ENCODE data around the gene PELI1. TPM values are rescaled to one million over a fixed set of nuclear protein-coding genes. Genes with fewer than 3 reads are reported as not detected.

PELI1 gene
- total and polyA plus RNA-seq, 2 experiments from 2014 or later: 2.8 to 7.8 TPM

GRCh38 chr2:64189586-64189985 is 45.4 kb upstream of the PELI1 start:
- no peaks in the 10 kb centered on the region for H3K9me2 ChIP-seq (ENCODE audit: insufficient read depth)
- H3K27me3 ChIP-seq (replicated peaks; ENCODE audit: insufficient read depth): peaks cover 15% of the 10 kb centered on the region
- no peaks in the 10 kb centered on the region for H4K20me1 ChIP-seq (ENCODE audit: insufficient read depth)
- H3K27ac ChIP-seq: no peak overlapping the region
- H3K9me3 ChIP-seq (ENCODE audit: low read depth): no peaks in the 10 kb centered on the region
- H3F3A ChIP-seq (ENCODE audit: insufficient read depth): no peaks in the 10 kb centered on the region
- in situ Hi-C loops (cut with MboI): no loop called here
- no peak overlapping the region for H3K4me3 ChIP-seq
- H3K9ac ChIP-seq: no peak overlapping the region
- no peak overlapping the region for H3K4me2 ChIP-seq (ENCODE audit: unreplicated experiment)
- no peak for DNase-seq
- no peak overlapping the region for H2AFZ ChIP-seq
- no peaks in the 10 kb centered on the region for H3K4me1 ChIP-seq (ENCODE audit: insufficient read depth)
- no peaks in the 10 kb centered on the region for H3K36me3 ChIP-seq (ENCODE audit: low read depth)
- no peak for TF ChIP-seq EZH2 (IDR thresholded peaks at IDR 0.05; ENCODE audit: insufficient read depth, poor library complexity, severe bottlenecking)
- no peaks in the 10 kb centered on the region for H3K79me2 ChIP-seq (ENCODE audit: insufficient read depth)

- WGBS, 2 experiments (ENCODE audit: low coverage in 1 of 2, low lambda C conversion rate in 2 of 2, missing lambda C conversion rate in 2 of 2): 88 to 92% methylated on average over 10 of the region's 10 CpGs
- no peaks in the 10 kb centered on the region for H3K9me2 ChIP-seq (ENCODE audit: insufficient read depth)
- H3K27me3 ChIP-seq (replicated peaks; ENCODE audit: insufficient read depth): peaks cover 11% of the 10 kb centered on the region
Measured at GRCh38 chr2:64189167-64189566, 44.9 kb upstream of the PELI1 start.

DNA sequence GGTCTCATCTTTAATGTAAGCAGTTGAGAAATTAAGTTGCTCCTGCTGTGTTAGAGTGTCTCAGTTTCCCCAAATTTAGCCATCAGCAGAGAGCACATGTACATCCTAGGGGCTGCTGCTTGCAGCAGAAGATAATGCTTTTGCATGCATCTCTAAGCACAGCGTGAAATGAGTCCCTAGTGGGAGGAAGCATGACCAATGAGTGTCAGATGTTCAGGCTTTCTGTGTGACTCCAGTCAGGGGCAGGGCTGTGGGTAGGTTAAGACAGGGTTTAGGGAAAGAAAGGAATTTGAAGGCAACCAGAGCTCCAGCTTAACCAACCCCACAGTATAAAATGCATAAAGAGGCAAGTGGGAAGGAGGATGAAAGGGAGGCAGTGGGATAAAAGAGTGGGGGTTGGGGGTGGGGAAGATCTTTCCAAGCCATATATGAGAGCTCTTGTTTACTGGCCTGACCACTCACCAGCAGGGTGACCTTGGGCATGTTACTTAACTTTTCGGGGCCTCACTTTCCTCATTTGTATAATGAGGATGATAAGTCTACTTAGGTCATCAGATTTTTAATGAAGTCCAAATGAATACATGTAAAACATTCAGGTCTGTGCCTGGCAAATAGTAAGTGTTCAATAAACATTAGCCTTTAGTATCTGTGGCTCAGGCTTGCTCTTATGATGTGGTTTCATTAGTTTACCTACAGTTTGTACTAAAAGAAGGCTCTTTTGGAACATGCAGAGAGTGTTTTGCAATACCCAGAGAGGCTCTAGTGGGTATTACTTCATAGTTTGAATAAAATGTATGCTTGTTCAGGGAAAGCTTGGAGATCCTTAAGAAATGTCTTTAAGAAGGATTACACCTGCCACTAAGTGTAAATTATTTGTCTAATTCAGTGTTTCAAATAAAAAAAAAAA is 42.7 kb upstream of the PELI1 start:
- H3F3A ChIP-seq (ENCODE audit: insufficient read depth): no peaks in the 10 kb centered on the region
- H2AFZ ChIP-seq: no peak overlapping the region
- TF ChIP-seq EZH2phosphoT487 (IDR thresholded peaks at IDR 0.05; ENCODE audit: insufficient read depth, low read depth) (no peak), EZH2 (IDR thresholded peaks at IDR 0.05; ENCODE audit: insufficient read depth, poor library complexity, severe bottlenecking) (no peak)
- H3K4me3 ChIP-seq: no peak overlapping the region
- H3K27ac ChIP-seq: no peak overlapping the region
- no peak overlapping the region for H3K9ac ChIP-seq
- H4K20me1 ChIP-seq (ENCODE audit: insufficient read depth): no peaks in the 10 kb centered on the region
- H3K4me1 ChIP-seq (ENCODE audit: insufficient read depth): no peaks in the 10 kb centered on the region
- no peak overlapping the region for H3K4me2 ChIP-seq (ENCODE audit: unreplicated experiment)
- in situ Hi-C loops (cut with MboI): no loop called here
- H3K9me2 ChIP-seq (ENCODE audit: insufficient read depth): no peaks in the 10 kb centered on the region
- no peaks in the 10 kb centered on the region for H3K9me3 ChIP-seq (ENCODE audit: low read depth)
- peaks cover 11% of the 10 kb centered on the region for H3K27me3 ChIP-seq (replicated peaks; ENCODE audit: insufficient read depth)
- peak; percentile 6 for DNase-seq
- H3K36me3 ChIP-seq (ENCODE audit: low read depth): no peaks in the 10 kb centered on the region
- WGBS, 2 experiments (ENCODE audit: low coverage in 1 of 2, low lambda C conversion rate in 2 of 2, missing lambda C conversion rate in 2 of 2): 76 to 79% methylated on average over 2 of the region's 2 CpGs
- H3K79me2 ChIP-seq (ENCODE audit: insufficient read depth): no peaks in the 10 kb centered on the region

More at GRCh38 chr2:64189167-64189566, 44.9 kb upstream of the PELI1 start:
- no peaks in the 10 kb centered on the region for H3K79me2 ChIP-seq (ENCODE audit: insufficient read depth)
- H3K27ac ChIP-seq: no peak overlapping the region
- no peak overlapping the region for H3K9ac ChIP-seq
- H3K9me3 ChIP-seq (ENCODE audit: low read depth): no peaks in the 10 kb centered on the region
- H4K20me1 ChIP-seq (ENCODE audit: insufficient read depth): no peaks in the 10 kb centered on the region
- no peak for TF ChIP-seq EZH2 (IDR thresholded peaks at IDR 0.05; ENCODE audit: insufficient read depth, poor library complexity, severe bottlenecking)
- in situ Hi-C loops (cut with MboI): no loop called here
- H3K36me3 ChIP-seq (ENCODE audit: low read depth): no peaks in the 10 kb centered on the region
- H3K4me1 ChIP-seq (ENCODE audit: insufficient read depth): no peaks in the 10 kb centered on the region
- no peaks in the 10 kb centered on the region for H3F3A ChIP-seq (ENCODE audit: insufficient read depth)
- H3K4me3 ChIP-seq: no peak overlapping the region
- H3K4me2 ChIP-seq (ENCODE audit: unreplicated experiment): no peak overlapping the region
- H2AFZ ChIP-seq: no peak overlapping the region
- DNase-seq: no peak

DNA sequence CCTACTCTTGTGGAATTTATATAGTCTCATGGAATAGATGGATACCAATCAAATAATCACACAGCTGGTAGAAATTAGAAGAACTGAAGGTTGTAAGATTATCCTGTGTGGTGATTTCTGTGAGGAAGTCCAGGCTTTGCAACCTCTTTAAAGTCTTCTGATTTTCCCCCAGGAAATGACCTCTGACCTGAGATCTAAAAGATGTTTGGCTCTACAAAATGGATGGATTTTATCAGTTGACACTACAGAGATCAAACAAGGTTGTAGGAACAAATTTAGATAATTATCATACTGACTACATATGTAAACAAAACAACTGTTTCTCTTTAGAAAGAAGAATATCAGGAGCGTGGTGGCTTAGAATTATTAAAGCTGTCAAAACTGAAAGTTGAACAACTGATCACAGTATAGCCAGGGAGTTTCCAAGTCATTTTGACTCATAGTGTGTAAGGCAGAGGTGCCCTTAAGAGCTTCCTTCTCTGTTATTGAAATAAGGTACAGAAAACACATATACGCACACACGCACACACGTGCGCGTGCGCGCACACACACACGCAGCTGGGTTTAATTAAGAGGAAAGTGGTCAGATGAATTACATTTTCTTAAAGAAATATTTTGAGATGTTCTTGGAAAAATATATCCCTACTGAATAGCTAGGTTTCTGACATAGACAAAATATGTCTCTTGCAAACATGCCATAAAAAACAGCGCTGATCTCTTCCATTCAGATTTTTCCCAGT is 35.5 kb upstream of the PELI1 start:
- peak overlapping the region; percentile 20 for H3K4me2 ChIP-seq (ENCODE audit: unreplicated experiment)
- H3K27ac ChIP-seq: no peak overlapping the region
- no peaks in the 10 kb centered on the region for H3K4me1 ChIP-seq (ENCODE audit: insufficient read depth)
- H3K27me3 ChIP-seq (replicated peaks; ENCODE audit: insufficient read depth): no peaks in the 10 kb centered on the region
- in situ Hi-C loops (cut with MboI): no loop called here
- H3K79me2 ChIP-seq (ENCODE audit: insufficient read depth): no peaks in the 10 kb centered on the region
- H4K20me1 ChIP-seq (ENCODE audit: insufficient read depth): no peaks in the 10 kb centered on the region
- no peak for TF ChIP-seq EZH2 (IDR thresholded peaks at IDR 0.05; ENCODE audit: insufficient read depth, poor library complexity, severe bottlenecking)
- no peak for TF ChIP-seq EZH2phosphoT487 (IDR thresholded peaks at IDR 0.05; ENCODE audit: insufficient read depth, low read depth)
- no peaks in the 10 kb centered on the region for H3K9me3 ChIP-seq (ENCODE audit: low read depth)
- H3F3A ChIP-seq (ENCODE audit: insufficient read depth): no peaks in the 10 kb centered on the region
- WGBS, 2 experiments (ENCODE audit: low coverage in 1 of 2, low lambda C conversion rate in 2 of 2, missing lambda C conversion rate in 2 of 2): 18 to 25% methylated on average over 10 of the region's 10 CpGs
- H3K4me3 ChIP-seq: peak overlapping the region; percentile 14; the same call in 1 of the 2 replicates
- DNase-seq: peak; percentile 48
- H3K9ac ChIP-seq: no peak overlapping the region
- no peaks in the 10 kb centered on the region for H3K9me2 ChIP-seq (ENCODE audit: insufficient read depth)
- H3K36me3 ChIP-seq (ENCODE audit: low read depth): no peaks in the 10 kb centered on the region
- H2AFZ ChIP-seq: 0 out of 2 replicates have a peak overlapping the region, but pooled peaks have one; percentile 13

All from GM23248 (cell line).